GM21447 (cell line): ENCODE results near the gene TPRN.

ENCODE experiments used
- ATAC-seq: cut with Tn5 transposase; IDR thresholded peaks from one replicate; pipeline ENCODE4 v1.9.1; 2021; ENCODE audit not compliant: unreplicated experiment

The TPRN gene

GRCh38 chr9:137174722-137175293 is 25.7 kb downstream of the TPRN start:
- ATAC-seq, result no peak

- no peak for ATAC-seq
Measured at GRCh38 chr9:137173796-137174664, 26.5 kb downstream of the TPRN start.

- ATAC-seq, result no peak
Measured at GRCh38 chr9:137172901-137173795, 27.4 kb downstream of the TPRN start.

GRCh38 chr9:137171149-137171900 is 29.2 kb downstream of the TPRN start:
- ATAC-seq, result no peak

GRCh38 chr9:137170486-137171148 is 29.9 kb downstream of the TPRN start:
- no peak for ATAC-seq

- no peak for ATAC-seq
Measured at GRCh38 chr9:137169896-137170358, 30.6 kb downstream of the TPRN start, which contains the start of gene LRRC26. Gene LRRC26 (minus strand): TSS chr9:137170051. CDS start chr9:137169943, 108 bp downstream.

- no peak for ATAC-seq
Measured at GRCh38 chr9:137168904-137169856, 31.4 kb downstream of the TPRN start.

- no peak for ATAC-seq
Measured at GRCh38 chr9:137168573-137168903, 32.0 kb downstream of the TPRN start.

GRCh38 chr9:137167747-137168572 is 32.6 kb downstream of the TPRN start:
- no peak for ATAC-seq

GRCh38 chr9:137167277-137167746 is 33.2 kb downstream of the TPRN start:
- ATAC-seq, result no peak

- ATAC-seq, result no peak
Measured at GRCh38 chr9:137166380-137167229, 33.9 kb downstream of the TPRN start.

GRCh38 chr9:137165250-137165836 is 35.2 kb downstream of the TPRN start:
- ATAC-seq, result no peak

GRCh38 chr9:137164370-137165249 is 35.9 kb downstream of the TPRN start:
- ATAC-seq, result no peak

GRCh38 chr9:137163805-137164204 is 36.7 kb downstream of the TPRN start:
- ATAC-seq, result no peak

GRCh38 chr9:137163365-137163715 is 37.2 kb downstream of the TPRN start:
- no peak for ATAC-seq
